GM19452 (cell line): ENCODE data around the gene CABLES1.

Experiments
- ATAC-seq: cut with Tn5 transposase; IDR thresholded peaks from one replicate; pipeline ENCODE4 v1.9.1; 2021; ENCODE audit not compliant: unreplicated experiment

Gene CABLES1

GRCh38 chr18:23211146-23211545, 75.9 kb downstream of the CABLES1 start:
- no peak for ATAC-seq

GRCh38 chr18:23212161-23212560, 76.9 kb downstream of the CABLES1 start:
- ATAC-seq: no peak

GRCh38 chr18:23213200-23213599, 77.9 kb downstream of the CABLES1 start:
- ATAC-seq: no peak

- no peak for ATAC-seq
Measured at GRCh38 chr18:23217781-23218180, 82.5 kb downstream of the CABLES1 start.

GRCh38 chr18:23220355-23220754, 85.1 kb downstream of the CABLES1 start:
- ATAC-seq: no peak

GRCh38 chr18:23223641-23224040, 88.4 kb downstream of the CABLES1 start:
- ATAC-seq: no peak

GRCh38 chr18:23225503-23225902, 90.2 kb downstream of the CABLES1 start:
- ATAC-seq: no peak

- ATAC-seq: no peak
Measured at GRCh38 chr18:23226391-23226790, 91.1 kb downstream of the CABLES1 start.

- ATAC-seq: no peak
Measured at GRCh38 chr18:23226930-23227725, 91.8 kb downstream of the CABLES1 start.

GRCh38 chr18:23227726-23228070, 92.4 kb downstream of the CABLES1 start:
- ATAC-seq: no peak

- ATAC-seq: peak; percentile 38
Measured at GRCh38 chr18:23228102-23229061, 93.1 kb downstream of the CABLES1 start.

GRCh38 chr18:23229472-23229871, 94.2 kb downstream of the CABLES1 start:
- no peak for ATAC-seq

- ATAC-seq: no peak
Measured at GRCh38 chr18:23230686-23231085, 95.4 kb downstream of the CABLES1 start.

GRCh38 chr18:23231340-23232021, 96.2 kb downstream of the CABLES1 start:
- ATAC-seq: peak; percentile 77

- no peak for ATAC-seq
Measured at GRCh38 chr18:23232331-23232730, 97.0 kb downstream of the CABLES1 start.

GRCh38 chr18:23234619-23235018, 99.3 kb downstream of the CABLES1 start:
- no peak for ATAC-seq

- no peak for ATAC-seq
Measured at GRCh38 chr18:23235336-23235735, 100.1 kb downstream of the CABLES1 start.

GRCh38 chr18:23235860-23236259, 100.6 kb downstream of the CABLES1 start:
- ATAC-seq: no peak

- ATAC-seq: no peak
Measured at GRCh38 chr18:23236876-23237468, 101.7 kb downstream of the CABLES1 start.

- peak; percentile 63 for ATAC-seq
Measured at GRCh38 chr18:23237524-23238151, 102.4 kb downstream of the CABLES1 start.

GRCh38 chr18:23238152-23238531, 102.9 kb downstream of the CABLES1 start:
- ATAC-seq: no peak
